Endothelial cell of umbilical vein (primary cell): ENCODE results near the gene MARK3. TPM values are rescaled to one million over a fixed set of nuclear protein-coding genes. Genes with fewer than 3 reads are reported as not detected.

Experiments
- BruUV-seq: library from RNA; stranded (reverse); fragments of 400-500 nt; replicated peaks from 2 replicates; lab custom pipeline; 2021; lab: Mats Ljungman, UMichigan
- CTCF ChIA-PET: fragments of 300-600, 350-600 bp; sonication (Branson Sonifier 250); formaldehyde crosslinking; loops from one replicate; lab custom pipeline; 2021; ENCODE audit warnings: antibody characterized with exemption, inconsistent platforms; lab: Charles Lee
- POLR2A ChIA-PET: fragments of 300-600, 350-600 bp; sonication (Branson Sonifier 250); formaldehyde crosslinking; loops from one replicate; lab custom pipeline; 2021; ENCODE audit warnings: antibody characterized with exemption, inconsistent platforms; lab: Charles Lee
- DNase-seq: peaks from one replicate; pipeline ENCODE4 v3.0.0-alpha.2; 2011; ENCODE audit warnings: low read depth, low spot score
- FAIRE-seq: peaks from 2 replicates; lab custom pipeline; 2011; peaks lifted over from hg19 to GRCh38; lab: Jason Lieb, UNC
- H2AFZ ChIP-seq: 2 replicates; pipeline ENCODE4 v1.6.0; 2012; ENCODE audit warnings: low read depth, low read length, control low read depth, inconsistent platforms
- H3K27ac ChIP-seq: 2 replicates; pipeline ENCODE4 v1.5.1; 2011; ENCODE audit warnings: low read depth, mild to moderate bottlenecking, control low read depth, low read length, moderate library complexity; ENCODE audit not compliant: insufficient read depth
- H3K27me3 ChIP-seq, 2 experiments: 2 replicates each; pipeline versions ENCODE4 v1.6.0 to v1.6.1; 2011; ENCODE audit warnings: low read length in 2 of 2, mixed read lengths in 1 of 2; ENCODE audit not compliant: control insufficient read depth in 2 of 2, insufficient read depth in 2 of 2
- H3K36me3 ChIP-seq, 2 experiments: 2 replicates in 1 of 2; 3 replicates in 1 of 2; pipeline ENCODE4 v1.5.1; 2011; ENCODE audit warnings: low read length in 2 of 2, mild to moderate bottlenecking in 1 of 2, moderate library complexity in 1 of 2; ENCODE audit not compliant: control insufficient read depth in 2 of 2, insufficient read depth in 2 of 2; ENCODE audit errors: extremely low read depth in 1 of 2
- H3K4me1 ChIP-seq: 3 replicates; pipeline ENCODE4 v1.5.1; 2011; ENCODE audit warnings: mild to moderate bottlenecking, low read length; ENCODE audit not compliant: control insufficient read depth, insufficient read depth; ENCODE audit errors: extremely low read depth
- H3K4me2 ChIP-seq: 2 replicates; pipeline ENCODE4 v1.6.1; 2011; ENCODE audit warnings: low read length, control low read depth, mixed read lengths; ENCODE audit not compliant: insufficient read depth
- H3K4me3 ChIP-seq, 3 experiments: fragments of 200-600 bp in 1 of 3; sonication (generic), shearing (Covaris generic) in 1 of 3; replicated peaks in 1 of 3; 2 replicates each; pipeline ENCODE4 v1.5.1; 2011 to 2016; ENCODE audit warnings: control low read depth in 3 of 3, low read length in 3 of 3, mild to moderate bottlenecking in 2 of 3, inconsistent platforms in 1 of 3, low read depth in 1 of 3, moderate library complexity in 1 of 3; ENCODE audit not compliant: insufficient read depth in 1 of 3
- H3K79me2 ChIP-seq: 2 replicates; pipeline ENCODE4 v1.6.0; 2012; ENCODE audit warnings: low read length, inconsistent platforms; ENCODE audit not compliant: control insufficient read depth, insufficient read depth
- H3K9ac ChIP-seq: replicated peaks from 2 replicates; pipeline ENCODE3; 2011; ENCODE audit warnings: low read length, control low read depth; ENCODE audit not compliant: insufficient read depth; ENCODE audit errors: extremely low read depth
- H3K9me1 ChIP-seq: replicated peaks from 3 replicates; pipeline ENCODE4 v1.6.0; 2011; ENCODE audit warnings: mild to moderate bottlenecking, low read length; ENCODE audit not compliant: control insufficient read depth, insufficient read depth; ENCODE audit errors: extremely low read depth
- H3K9me3 ChIP-seq: replicated peaks from 2 replicates; pipeline ENCODE4 v1.5.1; 2012; ENCODE audit warnings: low read length, inconsistent platforms; ENCODE audit not compliant: control insufficient read depth, insufficient read depth
- H4K20me1 ChIP-seq: replicated peaks from 2 replicates; pipeline ENCODE3; 2011; ENCODE audit warnings: mild to moderate bottlenecking, low read length; ENCODE audit not compliant: control insufficient read depth, insufficient read depth; ENCODE audit errors: extremely low read depth
- EZH2 ChIP-seq: IDR thresholded peaks from 2 replicates; pipeline ENCODE4 v1.6.1; 2012; ENCODE audit warnings: borderline replicate concordance, low read depth, mild to moderate bottlenecking, moderate library complexity, low read length, inconsistent platforms; ENCODE audit not compliant: severe bottlenecking
- FOS ChIP-seq: IDR thresholded peaks from 2 replicates; pipeline ENCODE4 v1.6.1; 2011; ENCODE audit warnings: mild to moderate bottlenecking, low read length, moderate library complexity, borderline replicate concordance; ENCODE audit not compliant: insufficient read depth
- GATA2 ChIP-seq: IDR thresholded peaks from 2 replicates; pipeline ENCODE4 v1.7.0; 2011; ENCODE audit warnings: low read depth, mild to moderate bottlenecking, moderate library complexity, mixed read lengths, low read length; ENCODE audit not compliant: insufficient read length, insufficient read depth
- JUN ChIP-seq: IDR thresholded peaks from 2 replicates; pipeline ENCODE4 v1.6.1; 2011; ENCODE audit warnings: borderline replicate concordance, low read depth; ENCODE audit not compliant: insufficient read length, insufficient read depth
- MAX ChIP-seq: IDR thresholded peaks from 2 replicates; pipeline ENCODE4 v1.6.1; 2011; ENCODE audit not compliant: insufficient read depth, insufficient read length
- MYC ChIP-seq: IDR thresholded peaks from one replicate; pipeline ENCODE4 v1.6.1; 2011; ENCODE audit warnings: mild to moderate bottlenecking, low read depth, low read length
- POLR2A ChIP-seq: IDR thresholded peaks from 2 replicates; pipeline ENCODE4 v1.6.1; 2012; ENCODE audit warnings: low read depth, mild to moderate bottlenecking, control low read depth, low read length
- POLR2AphosphoS5 ChIP-seq: IDR thresholded peaks from 2 replicates; pipeline ENCODE4 v1.6.1; 2012; ENCODE audit warnings: low read depth, mild to moderate bottlenecking, control low read depth, low read length, moderate library complexity; ENCODE audit not compliant: insufficient read depth
- dilution Hi-C: fragments of 300-500 bp; cut with MboI; formaldehyde crosslinking; loops from one replicate; pipeline ENCODE4 v1.15.0; 2019; ENCODE audit warnings: low sequenced_read_pairs; ENCODE audit not compliant: extremely low pct_ligation_motif_present
- intact Hi-C: fragments of 100-400 bp; cut with micrococcal nuclease; formaldehyde crosslinking; loops from one replicate; pipeline ENCODE4 v1.10.0; 2022
- polyA plus RNA-seq, 4 experiments: library from polyadenylated mRNA; depleted of rRNA in 3 of 4; stranded (reverse) in 3 of 4; unstranded in 1 of 4; fragments of >200 nt; gene quantifications; 2 replicates each; pipeline versions ENCODE4 v1.2.1 to v1.2.3, GENCODE V29; 2011 to 2012; ENCODE audit warnings: missing spikeins in 1 of 4
- total RNA-seq: library from RNA; stranded (reverse); gene quantifications from 2 replicates; pipeline ENCODE4 v1.2.3, GENCODE V29; 2021
- TF ChIP-seq, protein P1 (sequence below), 2 donors: IDR thresholded peaks; 1 replicate in 1 of 2; 2 replicates in 1 of 2; pipeline ENCODE4 v1.5.1; 2011; ENCODE audit warnings: low read length in 2 of 2, mild to moderate bottlenecking in 2 of 2, moderate library complexity in 2 of 2, control low read depth in 1 of 2, inconsistent platforms in 1 of 2, low read depth in 1 of 2; ENCODE audit not compliant: insufficient read depth in 1 of 2; ENCODE audit errors: extremely low read depth in 1 of 2

Gene MARK3
- total and polyA plus RNA-seq, 2 donors (not counting 3 experiments of a cell fraction or from before 2014, with no cell fraction given), result 46.6 to 96.1 TPM

- Histone ChIP-seq H3K27ac (no peak overlapping the region), H3K36me3 (peaks cover 0 to 2% of the 10 kb centered on the region in 2 experiments), H3K9me1 (no peaks in the 10 kb centered on the region), H3K9me3 (no peaks in the 10 kb centered on the region), H3K4me1 (peaks cover 8% of the 10 kb centered on the region), H4K20me1 (no peaks in the 10 kb centered on the region), H3K9ac (no peak overlapping the region), H3K79me2 (peaks cover 21% of the 10 kb centered on the region), H3K27me3 (no peaks in the 10 kb centered on the region), H2AFZ (no peak overlapping the region), H3K4me3 (no peak overlapping the region), H3K4me2 (no peak overlapping the region)
- POLR2A ChIA-PET, result no interaction called here
- no peak for FAIRE-seq
- intact Hi-C loops, result no loop called here
- CTCF ChIA-PET, result interaction anchor here (1.1 to 5.5 kb wide), 3 partner anchors 13 to 15 kb away, joined by 3 to 33 read pairs (median 3); no protein-coding TSS in a partner anchor
- TF ChIP-seq JUN (no peak), POLR2AphosphoS5 (no peak), POLR2A (no peak), EZH2 (no peak), GATA2 (no peak), MAX (no peak), FOS (no peak), MYC (no peak)
- TF ChIP-seq, protein P1, sequence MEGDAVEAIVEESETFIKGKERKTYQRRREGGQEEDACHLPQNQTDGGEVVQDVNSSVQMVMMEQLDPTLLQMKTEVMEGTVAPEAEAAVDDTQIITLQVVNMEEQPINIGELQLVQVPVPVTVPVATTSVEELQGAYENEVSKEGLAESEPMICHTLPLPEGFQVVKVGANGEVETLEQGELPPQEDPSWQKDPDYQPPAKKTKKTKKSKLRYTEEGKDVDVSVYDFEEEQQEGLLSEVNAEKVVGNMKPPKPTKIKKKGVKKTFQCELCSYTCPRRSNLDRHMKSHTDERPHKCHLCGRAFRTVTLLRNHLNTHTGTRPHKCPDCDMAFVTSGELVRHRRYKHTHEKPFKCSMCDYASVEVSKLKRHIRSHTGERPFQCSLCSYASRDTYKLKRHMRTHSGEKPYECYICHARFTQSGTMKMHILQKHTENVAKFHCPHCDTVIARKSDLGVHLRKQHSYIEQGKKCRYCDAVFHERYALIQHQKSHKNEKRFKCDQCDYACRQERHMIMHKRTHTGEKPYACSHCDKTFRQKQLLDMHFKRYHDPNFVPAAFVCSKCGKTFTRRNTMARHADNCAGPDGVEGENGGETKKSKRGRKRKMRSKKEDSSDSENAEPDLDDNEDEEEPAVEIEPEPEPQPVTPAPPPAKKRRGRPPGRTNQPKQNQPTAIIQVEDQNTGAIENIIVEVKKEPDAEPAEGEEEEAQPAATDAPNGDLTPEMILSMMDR (IDR thresholded peaks at IDR 0.05; ENCODE audit: extremely low read depth in 1 of 2, insufficient read depth in 1 of 2, low read depth in 1 of 2, low read length in 2 of 2), result no peak
- BruUV-seq, result no TSS peak
- DNase-seq, result no peak
- dilution Hi-C loops, result no loop called here
These were observed 147.3 kb downstream of the MARK3 start for GRCh38 chr14:103532216-103533136.
